Bronchial epithelial cell (primary cell): ENCODE data around the gene ADNP2. TPM values are rescaled to one million over a fixed set of nuclear protein-coding genes. Genes with fewer than 3 reads are reported as not detected.
"Not testable (repeated sequence)": the region's sequence is repeated elsewhere in the genome, so short reads cannot be mapped to it uniquely, and the experiment has no call there.

ENCODE experiments used
- DNase-seq: peaks from one replicate; pipeline ENCODE4 v3.0.0-alpha.2; 2010; ENCODE audit warnings: low read depth
- FAIRE-seq: peaks from 2 replicates; lab custom pipeline; 2011; peaks lifted over from hg19 to GRCh38; lab: Jason Lieb, UNC
- H3K27me3 ChIP-seq: 2 replicates; pipeline ENCODE4 v1.5.1; 2011; ENCODE audit warnings: low read length; ENCODE audit not compliant: control insufficient read depth, insufficient read depth
- H3K36me3 ChIP-seq: 2 replicates; pipeline ENCODE4 v1.5.1; 2011; ENCODE audit warnings: low read length; ENCODE audit not compliant: control insufficient read depth, insufficient read depth
- H3K4me3 ChIP-seq: 2 replicates; pipeline ENCODE4 v1.5.1; 2011; ENCODE audit warnings: mild to moderate bottlenecking, low read depth, low read length, control low read depth
- CTCF ChIP-seq: IDR thresholded peaks from 2 replicates; pipeline ENCODE4 v1.5.1; 2011; ENCODE audit warnings: mild to moderate bottlenecking, moderate library complexity, low read length, control low read depth, inconsistent platforms; ENCODE audit not compliant: insufficient read depth, severe bottlenecking
- total RNA-seq: library from RNA; depleted of rRNA; stranded (reverse); fragments of >200 nt; gene quantifications from 2 replicates; pipeline ENCODE4 v1.2.1, GENCODE V29; 2014

Gene ADNP2
- total RNA-seq, 1 donor from 2014 or later: 21.6 TPM

- no peak for TF ChIP-seq CTCF
- Histone ChIP-seq H3K27me3 (no peaks in the 10 kb centered on the region), H3K36me3 (peaks cover 11% of the 10 kb centered on the region), H3K4me3 (no peak overlapping the region)
- FAIRE-seq (no peak), DNase-seq (no peak)
Observed at GRCh38 chr18:80159713-80160636, 50.9 kb downstream of the ADNP2 start.

- FAIRE-seq: no peak
- no peak for DNase-seq
- TF ChIP-seq CTCF: no peak
- Histone ChIP-seq H3K36me3 (peaks cover 5% of the 10 kb centered on the region), H3K27me3 (no peaks in the 10 kb centered on the region), H3K4me3 (no peak overlapping the region)
Observed at GRCh38 chr18:80161781-80162417, 52.8 kb downstream of the ADNP2 start.

GRCh38 chr18:80163183-80163582, 54.1 kb downstream of the ADNP2 start:
- DNase-seq (no peak), FAIRE-seq (no peak)
- H3K4me3 ChIP-seq: no peak overlapping the region
- peaks cover 7% of the 10 kb centered on the region for H3K36me3 ChIP-seq
- no peaks in the 10 kb centered on the region for H3K27me3 ChIP-seq
- TF ChIP-seq CTCF: no peak

GRCh38 chr18:80164727-80165355, 55.8 kb downstream of the ADNP2 start:
- not testable (repeated sequence) for H3K4me3 ChIP-seq, H3K36me3 ChIP-seq, FAIRE-seq, H3K27me3 ChIP-seq, DNase-seq

- H3K4me3 ChIP-seq: no peak overlapping the region
- DNase-seq (no peak), FAIRE-seq (no peak)
- H3K27me3 ChIP-seq: no peaks in the 10 kb centered on the region
- TF ChIP-seq CTCF: no peak
- peaks cover 6% of the 10 kb centered on the region for H3K36me3 ChIP-seq
Observed at GRCh38 chr18:80166240-80166639, 57.2 kb downstream of the ADNP2 start.

GRCh38 chr18:80166725-80167124, 57.7 kb downstream of the ADNP2 start:
- DNase-seq (no peak), FAIRE-seq (no peak)
- H3K36me3 ChIP-seq: peaks cover 5% of the 10 kb centered on the region
- H3K4me3 ChIP-seq: no peak overlapping the region
- TF ChIP-seq CTCF: no peak
- H3K27me3 ChIP-seq: no peaks in the 10 kb centered on the region
